ENCODE results near the gene TRIP11.

The TRIP11 gene

GRCh38 chr14:91925001-91925726 is 114.7 kb downstream of the TRIP11 start:
- Histone ChIP-seq H3K36me3 (replicated peaks; ENCODE audit: insufficient read depth, low read length) (no peaks in the 10 kb centered on the region), H3F3A (ENCODE audit: insufficient read depth, low read length) (no peaks in the 10 kb centered on the region), H4K20me1 (ENCODE audit: insufficient read depth, low read length) (no peaks in the 10 kb centered on the region), H3K79me2 (ENCODE audit: low read length) (no peaks in the 10 kb centered on the region), H3K9me3 (replicated peaks; ENCODE audit: insufficient read depth, low read length) (no peaks in the 10 kb centered on the region), H3K9ac (ENCODE audit: low read length) (no peak overlapping the region), H3K9me2 (replicated peaks; ENCODE audit: insufficient read depth, low read length) (no peaks in the 10 kb centered on the region), H2AFZ (ENCODE audit: low read length) (no peak overlapping the region), H3K4me2 (ENCODE audit: low read depth, low read length) (no peak overlapping the region), H3K27me3 (replicated peaks; ENCODE audit: insufficient read depth, low read length) (no peaks in the 10 kb centered on the region), H3K27ac (ENCODE audit: low read length) (no peak overlapping the region), H3K4me3 (ENCODE audit: low read length) (no peak overlapping the region), H3K4me1 (ENCODE audit: low read length) (no peaks in the 10 kb centered on the region)
- no peak for DNase-seq
- no peak for TF ChIP-seq EZH2phosphoT487 (IDR thresholded peaks at IDR 0.05; ENCODE audit: low read length)
- no peak for TF ChIP-seq EZH2 (optimal IDR thresholded peaks at IDR 0.05; ENCODE audit: low read depth, low read length)
- TF ChIP-seq CTCF (IDR thresholded peaks at IDR 0.05; ENCODE audit: low read length): no peak

GRCh38 chr14:91920526-91920925 is 119.3 kb downstream of the TRIP11 start:
- Histone ChIP-seq H3F3A (ENCODE audit: insufficient read depth, low read length) (no peaks in the 10 kb centered on the region), H3K27me3 (replicated peaks; ENCODE audit: insufficient read depth, low read length) (no peaks in the 10 kb centered on the region), H2AFZ (ENCODE audit: low read length) (no peak overlapping the region), H3K9ac (ENCODE audit: low read length) (no peak overlapping the region), H3K36me3 (replicated peaks; ENCODE audit: insufficient read depth, low read length) (no peaks in the 10 kb centered on the region), H4K20me1 (ENCODE audit: insufficient read depth, low read length) (no peaks in the 10 kb centered on the region), H3K4me2 (ENCODE audit: low read depth, low read length) (no peak overlapping the region), H3K9me2 (replicated peaks; ENCODE audit: insufficient read depth, low read length) (no peaks in the 10 kb centered on the region), H3K4me3 (ENCODE audit: low read length) (no peak overlapping the region), H3K27ac (ENCODE audit: low read length) (no peak overlapping the region), H3K79me2 (ENCODE audit: low read length) (no peaks in the 10 kb centered on the region), H3K4me1 (ENCODE audit: low read length) (no peaks in the 10 kb centered on the region), H3K9me3 (replicated peaks; ENCODE audit: insufficient read depth, low read length) (no peaks in the 10 kb centered on the region)
- TF ChIP-seq CTCF (IDR thresholded peaks at IDR 0.05; ENCODE audit: low read length) (no peak), EZH2phosphoT487 (IDR thresholded peaks at IDR 0.05; ENCODE audit: low read length) (no peak), EZH2 (optimal IDR thresholded peaks at IDR 0.05; ENCODE audit: low read depth, low read length) (no peak)
- no peak for DNase-seq

- Histone ChIP-seq H3K4me2 (ENCODE audit: low read depth, low read length) (no peak overlapping the region), H3K27ac (ENCODE audit: low read length) (no peak overlapping the region), H3K9me2 (replicated peaks; ENCODE audit: insufficient read depth, low read length) (no peaks in the 10 kb centered on the region), H3K9ac (ENCODE audit: low read length) (no peak overlapping the region), H4K20me1 (ENCODE audit: insufficient read depth, low read length) (no peaks in the 10 kb centered on the region), H3K4me1 (ENCODE audit: low read length) (no peaks in the 10 kb centered on the region), H3F3A (ENCODE audit: insufficient read depth, low read length) (no peaks in the 10 kb centered on the region), H3K27me3 (replicated peaks; ENCODE audit: insufficient read depth, low read length) (no peaks in the 10 kb centered on the region), H3K79me2 (ENCODE audit: low read length) (no peaks in the 10 kb centered on the region), H3K4me3 (ENCODE audit: low read length) (no peak overlapping the region), H3K9me3 (replicated peaks; ENCODE audit: insufficient read depth, low read length) (no peaks in the 10 kb centered on the region), H2AFZ (ENCODE audit: low read length) (no peak overlapping the region), H3K36me3 (replicated peaks; ENCODE audit: insufficient read depth, low read length) (no peaks in the 10 kb centered on the region)
- no peak for TF ChIP-seq EZH2phosphoT487 (IDR thresholded peaks at IDR 0.05; ENCODE audit: low read length)
- no peak for DNase-seq
Observed at GRCh38 chr14:91919814-91920213, 120.0 kb downstream of the TRIP11 start.

GRCh38 chr14:91918186-91918883 is 121.5 kb downstream of the TRIP11 start:
- Histone ChIP-seq H3K36me3 (replicated peaks; ENCODE audit: insufficient read depth, low read length) (no peaks in the 10 kb centered on the region), H3K27me3 (replicated peaks; ENCODE audit: insufficient read depth, low read length) (no peaks in the 10 kb centered on the region), H3K27ac (ENCODE audit: low read length) (no peak overlapping the region), H3F3A (ENCODE audit: insufficient read depth, low read length) (no peaks in the 10 kb centered on the region), H3K9me2 (replicated peaks; ENCODE audit: insufficient read depth, low read length) (no peaks in the 10 kb centered on the region), H4K20me1 (ENCODE audit: insufficient read depth, low read length) (no peaks in the 10 kb centered on the region), H3K4me3 (ENCODE audit: low read length) (no peak overlapping the region), H3K79me2 (ENCODE audit: low read length) (no peaks in the 10 kb centered on the region), H3K4me2 (ENCODE audit: low read depth, low read length) (no peak overlapping the region), H3K9me3 (replicated peaks; ENCODE audit: insufficient read depth, low read length) (no peaks in the 10 kb centered on the region), H2AFZ (ENCODE audit: low read length) (no peak overlapping the region), H3K4me1 (ENCODE audit: low read length) (no peaks in the 10 kb centered on the region), H3K9ac (ENCODE audit: low read length) (no peak overlapping the region)
- no peak for DNase-seq
- TF ChIP-seq CTCF (IDR thresholded peaks at IDR 0.05; ENCODE audit: low read length): no peak
- TF ChIP-seq EZH2 (optimal IDR thresholded peaks at IDR 0.05; ENCODE audit: low read depth, low read length): no peak
- TF ChIP-seq EZH2phosphoT487 (IDR thresholded peaks at IDR 0.05; ENCODE audit: low read length): no peak

All from MM.1S (cell line).